ENCODE measurements around the gene MDM4.
"Not testable (repeated sequence)": the region's sequence is repeated elsewhere in the genome, so short reads cannot be mapped to it uniquely, and the experiment has no call there.

Gene MDM4

GRCh38 chr1:204563780-204564179, 47.6 kb downstream of the MDM4 start:
- no peak for DNase-seq

DNA sequence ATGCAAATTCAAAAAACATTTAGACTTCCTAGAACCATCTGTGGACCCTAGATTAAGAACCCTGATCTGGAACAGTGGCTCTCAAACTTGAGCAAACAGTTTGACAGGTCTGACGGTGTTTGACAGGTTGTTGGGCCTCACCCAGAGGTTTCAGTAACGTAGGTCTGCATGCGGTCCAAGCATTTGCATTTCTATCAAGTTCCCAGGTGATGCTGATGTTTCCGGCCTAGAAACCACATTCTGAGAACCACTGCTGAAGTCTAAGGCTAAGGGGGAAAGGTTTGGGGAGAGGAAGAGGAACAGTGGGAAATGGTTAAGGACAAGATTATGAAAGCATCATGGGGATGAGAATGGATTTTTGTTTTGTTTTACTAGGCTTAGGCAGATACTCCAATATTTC, 48.6 kb downstream of the MDM4 start:
- no peak for DNase-seq

DNA sequence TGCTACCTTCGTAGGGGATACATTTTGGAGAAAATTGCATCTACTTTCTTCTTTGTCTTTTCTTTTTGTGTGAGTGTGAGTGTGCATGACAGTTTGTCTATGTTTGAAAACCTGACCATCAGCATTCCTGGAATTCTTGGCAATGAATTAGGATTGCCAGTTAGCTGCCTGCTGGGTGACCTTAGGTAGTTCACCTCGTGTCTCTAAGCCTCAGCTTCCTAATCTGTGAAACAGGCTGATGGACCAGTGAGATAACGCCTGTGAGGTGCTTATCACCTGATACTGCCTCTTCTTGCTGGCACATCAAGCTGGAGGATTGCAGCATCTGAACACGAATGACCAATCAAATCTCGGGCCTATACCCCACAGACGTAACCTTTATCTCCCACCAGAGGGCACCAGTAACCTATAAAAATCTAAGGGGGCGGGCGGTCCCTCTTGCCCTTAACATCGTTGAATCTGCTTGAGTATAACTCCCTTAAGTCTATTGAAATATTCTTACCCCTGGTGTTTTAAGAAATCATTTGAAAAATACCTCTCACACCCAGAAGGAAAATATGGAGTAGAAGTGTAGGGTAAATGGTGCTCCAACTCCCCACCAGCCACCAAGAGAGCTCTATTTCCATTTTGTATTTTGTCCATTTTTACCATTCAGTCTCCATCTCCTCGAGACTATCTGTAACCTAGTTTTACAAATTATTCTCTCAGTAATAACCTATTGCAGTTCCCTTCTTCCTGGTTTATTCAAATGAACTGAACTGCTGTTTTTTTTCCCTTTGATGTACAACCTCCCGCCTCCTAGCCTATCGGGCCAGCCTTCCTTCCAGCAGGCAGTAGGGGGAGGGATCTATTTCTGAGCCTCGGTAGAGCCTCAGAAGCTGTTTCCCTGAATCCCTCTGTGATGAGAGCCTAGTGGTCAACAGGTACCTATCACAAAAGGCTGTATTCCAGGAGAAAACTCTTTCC, 49.7 kb downstream of the MDM4 start:
- DNase-seq: peak; percentile 75

GRCh38 chr1:204566583-204566955, 50.4 kb downstream of the MDM4 start:
- no peak for DNase-seq

- no peak for DNase-seq
Measured at GRCh38 chr1:204567071-204567470, 50.9 kb downstream of the MDM4 start.

DNA sequence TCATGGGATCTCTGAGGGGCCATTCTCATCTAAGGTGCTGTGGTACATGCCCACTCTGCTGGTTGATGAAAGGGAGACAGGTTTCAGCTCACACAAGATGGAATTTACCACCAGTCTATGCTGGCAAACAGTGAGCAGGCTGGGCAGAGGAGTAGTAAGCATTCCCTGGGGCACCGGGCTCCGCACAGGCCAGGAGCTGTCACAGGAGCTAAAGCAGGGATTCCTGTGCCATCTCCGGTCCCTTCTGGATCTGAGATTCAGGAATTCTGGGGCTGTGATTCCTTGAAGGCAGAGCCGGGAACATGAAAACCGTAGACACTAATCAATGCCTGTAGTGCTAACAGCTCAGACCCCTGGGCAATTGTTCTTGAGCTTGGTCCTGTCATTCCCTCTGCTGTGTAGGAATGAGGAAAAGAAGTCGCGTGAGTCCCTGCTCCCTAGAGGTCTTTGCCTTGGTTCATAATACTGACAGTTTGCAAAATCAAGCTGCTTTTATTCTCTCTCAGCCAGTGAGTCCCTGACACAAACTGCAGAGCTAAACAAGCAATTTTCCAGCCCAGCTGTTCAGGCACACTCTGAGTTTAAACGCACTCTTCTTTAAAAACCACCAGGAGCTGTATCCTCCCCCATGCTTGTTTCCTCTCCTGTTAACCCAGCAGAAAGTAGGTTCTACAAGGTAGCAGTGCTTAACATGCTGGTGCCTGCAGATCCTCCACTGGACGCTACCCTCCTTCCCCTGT, 52.5 kb downstream of the MDM4 start:
- DNase-seq: no peak

DNA sequence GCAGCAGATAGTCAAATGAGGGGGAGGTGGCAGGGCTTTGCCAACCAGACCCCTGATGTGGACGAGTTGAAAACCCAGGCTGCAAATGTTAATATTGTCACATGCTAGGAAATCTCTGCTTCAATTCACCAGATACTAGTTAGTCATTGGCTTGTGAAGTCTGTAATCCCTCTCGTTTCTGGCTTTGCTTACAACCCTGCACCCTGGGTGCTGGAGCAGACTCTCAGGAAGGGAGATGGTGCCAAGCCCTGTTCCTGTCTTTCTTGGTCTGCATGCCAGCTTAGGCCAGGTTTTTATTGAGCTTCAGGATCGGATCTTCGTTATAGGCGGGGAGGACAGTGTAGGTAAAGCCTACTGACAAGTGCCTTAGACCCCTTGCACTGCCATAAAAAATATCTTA, 53.3 kb downstream of the MDM4 start:
- no peak for DNase-seq

DNA sequence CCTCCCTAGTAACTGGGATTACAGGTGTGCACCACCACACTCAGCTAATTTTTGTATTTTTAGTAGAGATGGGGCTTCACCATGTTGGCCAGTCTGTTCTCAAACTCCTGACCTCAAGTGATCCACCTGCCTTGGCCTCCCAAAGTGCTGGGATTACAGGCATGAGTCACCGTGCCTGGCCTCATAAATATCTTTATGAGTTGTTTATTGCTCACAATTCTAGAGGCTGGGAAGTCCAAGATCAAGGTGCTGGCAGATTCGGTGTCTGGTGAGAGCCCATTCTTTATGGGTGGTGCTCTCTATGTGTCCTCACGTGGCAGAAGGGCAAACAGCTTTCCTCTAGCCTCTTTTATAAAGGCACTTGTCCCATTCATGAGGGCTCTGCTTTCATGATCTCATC, 53.8 kb downstream of the MDM4 start:
- not testable (repeated sequence) for DNase-seq

DNA sequence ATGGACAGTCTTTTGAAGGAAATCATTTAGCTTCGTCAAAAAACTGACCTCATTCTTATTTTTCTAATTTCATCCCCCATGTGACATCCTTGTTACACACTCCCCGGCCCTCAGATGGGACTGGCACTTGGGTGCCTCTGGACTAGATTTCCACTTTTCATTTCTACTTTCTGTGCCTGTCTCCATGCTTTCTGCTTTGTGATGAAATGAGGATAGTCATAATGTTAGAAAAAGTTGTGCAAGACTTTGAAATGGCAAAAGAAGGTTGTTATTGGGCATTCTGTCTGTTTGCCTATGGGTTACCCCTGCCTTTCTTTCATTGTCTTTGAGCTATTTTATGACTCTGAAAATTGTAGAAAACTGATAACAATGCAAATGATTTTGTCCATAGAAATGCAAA, 54.9 kb downstream of the MDM4 start:
- no peak for DNase-seq

DNA sequence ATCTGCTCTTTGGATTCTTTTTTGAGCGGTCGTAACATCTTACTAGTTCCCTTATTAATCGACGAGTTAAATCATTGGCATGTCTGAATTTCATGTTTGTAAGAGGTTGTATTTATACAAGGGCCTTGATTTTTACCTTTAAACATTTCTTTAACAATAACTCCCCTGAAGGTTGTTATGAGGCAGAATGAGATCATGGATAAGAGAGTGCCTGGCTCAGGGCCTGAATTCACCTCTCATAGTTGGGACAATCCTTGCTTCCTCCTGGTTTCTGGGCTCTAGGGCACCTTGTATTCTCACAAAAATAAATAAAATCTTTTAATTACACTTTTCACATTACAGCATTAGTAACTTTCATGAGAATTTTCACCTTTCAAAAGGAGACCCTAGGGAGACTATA, 55.4 kb downstream of the MDM4 start:
- DNase-seq: no peak

GRCh38 chr1:204572923-204573922, 57.0 kb downstream of the MDM4 start:
- DNase-seq: no peak

- DNase-seq: no peak
Measured at GRCh38 chr1:204574016-204574864, 58.0 kb downstream of the MDM4 start.

DNA sequence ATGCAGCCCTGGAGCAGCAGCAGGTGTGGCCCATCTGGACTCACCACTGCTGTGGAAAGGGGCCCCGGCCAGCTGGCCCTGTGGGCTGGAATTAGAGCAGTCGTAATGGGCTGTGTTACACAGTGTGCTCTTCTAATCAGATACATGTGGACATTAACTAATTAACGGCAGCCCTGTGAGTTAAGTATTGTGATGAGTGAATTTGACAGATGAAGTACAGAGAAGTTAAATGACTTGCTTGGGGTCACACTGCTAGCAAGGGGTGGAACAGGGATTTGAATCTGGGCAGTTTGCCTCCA, 58.6 kb downstream of the MDM4 start:
- DNase-seq: no peak

- no peak for DNase-seq
Measured at GRCh38 chr1:204575221-204576190, 59.3 kb downstream of the MDM4 start.

GRCh38 chr1:204576422-204576821, 60.2 kb downstream of the MDM4 start:
- no peak for DNase-seq

DNA sequence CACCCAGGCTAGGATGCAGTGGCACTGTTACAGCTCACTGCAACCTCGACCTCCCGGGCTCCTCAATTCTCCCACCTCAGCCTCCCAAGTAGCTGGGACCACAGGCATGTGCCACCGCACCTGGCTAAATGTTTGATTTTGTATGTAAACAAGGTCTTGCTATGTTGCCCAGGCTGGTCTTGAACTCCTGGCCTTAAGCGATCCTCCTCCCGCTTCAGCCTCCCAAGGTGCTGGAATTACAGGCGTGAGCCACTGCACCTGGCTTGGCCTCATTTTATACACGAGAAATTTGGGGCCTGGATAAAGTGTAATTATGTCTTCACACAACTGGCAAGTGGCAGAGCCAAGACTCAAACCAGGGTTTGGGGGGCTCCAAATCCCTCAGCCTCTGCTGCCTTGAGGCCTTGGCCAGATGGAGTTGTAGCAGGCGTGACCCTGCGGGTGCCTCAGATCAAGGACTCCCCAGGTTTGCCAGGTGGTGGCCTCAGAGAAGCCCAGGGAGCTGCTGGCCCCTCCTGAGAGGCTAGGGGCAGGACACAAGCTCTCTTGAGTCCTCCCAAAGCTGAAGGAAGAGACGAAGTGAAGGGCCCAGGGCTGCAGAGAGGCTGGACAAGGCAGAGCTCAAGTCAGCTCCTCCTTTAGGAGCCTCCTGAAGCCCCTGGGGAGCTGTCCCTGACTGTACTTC, 61.7 kb downstream of the MDM4 start:
- no peak for DNase-seq

DNA sequence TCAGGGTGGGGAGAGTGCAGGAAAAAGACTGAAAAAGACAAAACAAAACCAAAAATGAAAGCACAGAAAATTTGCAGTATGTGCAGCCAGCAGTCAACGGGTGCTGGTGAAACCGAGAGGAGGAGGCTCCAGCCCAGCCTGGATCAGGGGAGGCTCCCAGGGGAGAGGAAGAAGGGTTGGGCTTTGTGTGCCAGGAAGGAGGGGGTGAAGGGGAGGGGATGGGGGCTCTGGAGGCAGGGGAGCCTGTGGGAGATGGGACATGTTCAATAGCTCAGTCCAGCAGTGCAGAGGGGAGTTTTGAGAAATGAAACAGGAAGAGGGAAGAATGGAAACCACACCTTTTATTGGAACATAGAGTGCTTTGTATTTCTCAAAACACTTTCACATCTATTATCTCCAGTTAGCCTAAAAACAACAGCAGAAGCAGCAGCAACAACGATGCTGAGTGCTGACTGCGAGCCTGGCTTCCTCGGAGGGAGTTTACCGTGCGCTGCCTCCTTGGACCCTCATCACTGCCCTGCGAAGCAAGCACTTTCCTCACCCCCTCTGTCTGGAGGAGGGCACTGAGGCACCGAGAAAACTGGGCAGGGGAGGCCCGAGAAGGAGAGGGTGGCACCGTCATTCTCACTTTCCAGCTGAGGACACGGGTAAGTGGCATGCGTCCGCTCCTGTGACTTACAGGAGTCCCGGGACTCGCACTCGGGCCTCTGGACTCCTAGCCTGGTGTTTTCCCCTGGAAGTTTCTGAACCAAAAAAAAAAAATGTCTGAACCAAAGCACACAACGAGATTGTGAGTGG, 62.9 kb downstream of the MDM4 start:
- no peak for DNase-seq

DNA sequence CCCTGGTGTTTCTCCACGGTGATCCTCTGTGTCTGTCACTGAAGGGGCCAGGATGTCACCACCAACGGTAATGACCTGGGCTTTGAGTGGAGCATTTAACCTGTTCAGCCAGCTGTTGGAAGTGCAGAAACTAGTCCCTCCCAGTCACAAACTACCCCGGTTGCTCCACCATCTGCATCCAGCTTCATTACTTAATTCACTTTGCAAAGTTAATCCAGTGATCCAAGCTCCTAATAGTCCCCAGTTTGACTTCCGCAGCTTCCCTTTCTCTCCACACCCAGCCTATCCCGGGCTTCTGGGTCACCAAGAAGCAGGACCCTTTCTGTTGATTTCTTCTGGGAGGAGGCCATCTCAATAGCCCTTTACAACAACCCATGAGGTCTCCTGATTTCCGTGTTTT, 63.5 kb downstream of the MDM4 start:
- DNase-seq: no peak

GRCh38 chr1:204580862-204581261, 64.7 kb downstream of the MDM4 start:
- DNase-seq: no peak
